NCI-H1436 (cell line): ENCODE measurements around the gene EID2B.

Experiments
- DNase-seq: peaks from one replicate; lab custom pipeline; 2025; lab: John Stamatoyannopoulos, UW

The EID2B gene

GRCh38 chr19:39498798-39499642, 33.6 kb downstream of the EID2B start, which contains the start of gene DLL3:
DLL3 (plus strand) TSS chr19:39498947; CDS start chr19:39498975, 28 bp downstream.
- DNase-seq, result peak; percentile 82

GRCh38 chr19:39497996-39498797, 34.5 kb downstream of the EID2B start:
- peak; percentile 90 for DNase-seq

GRCh38 chr19:39497701-39497995, 35.0 kb downstream of the EID2B start:
- no peak for DNase-seq

GRCh38 chr19:39496063-39496462, 36.6 kb downstream of the EID2B start:
- no peak for DNase-seq

- DNase-seq, result peak; percentile 20
Measured at GRCh38 chr19:39494661-39495060, 38.0 kb downstream of the EID2B start.

- DNase-seq, result no peak
Measured at GRCh38 chr19:39492788-39493187, 39.9 kb downstream of the EID2B start.

GRCh38 chr19:39492225-39492624, 40.4 kb downstream of the EID2B start:
- no peak for DNase-seq

GRCh38 chr19:39489756-39490155, 42.9 kb downstream of the EID2B start:
- no peak for DNase-seq

- DNase-seq, result no peak
Measured at GRCh38 chr19:39483141-39483540, 49.5 kb downstream of the EID2B start.

GRCh38 chr19:39481676-39482075, 51.0 kb downstream of the EID2B start:
- no peak for DNase-seq

GRCh38 chr19:39481229-39481545, 51.5 kb downstream of the EID2B start:
- no peak for DNase-seq
